Activated naive CD8-positive, alpha-beta T cell treated with anti-CD3 and anti-CD28 coated beads, Interleukin-2, amount 50 U/mL, for 24 hours (primary cell): ENCODE results near the gene FFAR4.
"Not testable (repeated sequence)": the region's sequence is repeated elsewhere in the genome, so short reads cannot be mapped to it uniquely, and the experiment has no call there.

Experiments used
- ATAC-seq: fragments of 150-1000 bp; cut with Tn5 transposase; one replicate; pipeline ENCODE4 v1.10.0; 2021
- DNase-seq: peaks from one replicate; pipeline ENCODE4 v3.0.0; 2021
- H3K27ac Mint-ChIP-seq: one replicate; pipeline ENCODE4 v1.8.0; 2021; ENCODE audit warnings: mild to moderate bottlenecking, mixed read lengths
- H3K27me3 Mint-ChIP-seq: one replicate; pipeline ENCODE4 v1.8.0; 2021; ENCODE audit warnings: mixed read lengths
- H3K36me3 Mint-ChIP-seq: one replicate; pipeline ENCODE4 v1.8.0; 2021; ENCODE audit warnings: low read depth, mixed read lengths
- H3K4me1 Mint-ChIP-seq: one replicate; pipeline ENCODE4 v1.8.0; 2021; ENCODE audit warnings: mixed read lengths
- H3K4me3 Mint-ChIP-seq: one replicate; pipeline ENCODE4 v1.8.0; 2021; ENCODE audit warnings: mild to moderate bottlenecking, moderate library complexity, mixed read lengths
- H3K9me3 Mint-ChIP-seq: one replicate; pipeline ENCODE4 v1.8.0; 2021; ENCODE audit warnings: mixed read lengths

FFAR4 gene

GRCh38 chr10:93566435-93567276 lies at the start of gene FFAR4:
FFAR4 (plus strand) TSS chr10:93566665; CDS start chr10:93566721, 56 bp downstream.
- H3K4me3 Mint-ChIP-seq: no peak within 1 kb of the TSS
- no peaks in the 10 kb centered on the region for H3K36me3 Mint-ChIP-seq
- no peaks in the 10 kb centered on the region for H3K4me1 Mint-ChIP-seq
- no peaks in the 10 kb centered on the region for H3K9me3 Mint-ChIP-seq
- no peak for ATAC-seq
- H3K27ac Mint-ChIP-seq: no peak within 1 kb of the TSS
- peaks cover 56% of the 10 kb centered on the region for H3K27me3 Mint-ChIP-seq
- no peak for DNase-seq

DNA sequence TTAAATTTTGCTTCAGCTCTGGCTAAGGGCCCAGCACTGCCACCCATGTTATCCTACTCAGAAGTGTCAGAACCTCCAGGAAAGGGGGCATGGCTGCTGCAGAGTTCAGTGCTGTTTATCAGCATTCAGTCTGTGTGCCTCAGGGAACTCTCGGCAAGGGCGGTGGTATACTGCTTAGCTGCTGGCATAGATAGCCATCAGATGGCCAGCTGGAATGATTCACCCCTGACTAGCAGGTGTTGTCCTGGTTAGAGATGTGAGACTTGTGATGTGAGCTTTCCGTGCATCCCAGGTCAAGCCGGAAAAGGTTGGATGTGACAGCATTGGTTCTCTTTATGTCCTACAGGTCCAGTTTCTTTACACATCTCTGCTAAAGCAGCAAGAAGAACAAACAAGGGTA lies 47.9 kb upstream of the FFAR4 start:
- H3K4me3 Mint-ChIP-seq: no peak overlapping the region
- H3K36me3 Mint-ChIP-seq: peaks cover 60% of the 10 kb centered on the region
- ATAC-seq (no peak), DNase-seq (no peak)
- H3K9me3 Mint-ChIP-seq: peaks cover 4% of the 10 kb centered on the region
- H3K4me1 Mint-ChIP-seq: peaks cover 2% of the 10 kb centered on the region
- no peaks in the 10 kb centered on the region for H3K27me3 Mint-ChIP-seq
- H3K27ac Mint-ChIP-seq: no peak overlapping the region

DNA sequence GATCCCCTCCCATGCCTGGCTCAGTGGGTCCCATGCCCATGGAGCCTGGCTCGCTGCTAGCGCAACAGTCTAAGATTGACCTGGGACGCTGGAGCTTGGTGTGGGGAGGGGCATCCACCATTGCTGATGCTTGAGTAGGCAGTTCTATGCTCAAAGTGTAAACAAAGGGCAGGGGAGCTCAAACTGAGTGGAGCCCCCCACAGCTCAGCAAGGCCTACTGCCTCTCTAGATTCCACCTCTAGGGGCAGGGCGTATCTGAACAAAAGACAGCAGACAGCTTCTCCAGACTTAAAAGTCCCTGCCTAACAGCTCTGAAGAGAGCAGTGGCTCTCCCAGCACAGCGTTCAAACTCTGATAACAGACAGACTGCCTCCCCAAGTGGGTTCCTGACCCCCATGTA lies 31.2 kb upstream of the FFAR4 start:
- Mint-ChIP-seq H3K4me3 (no peak overlapping the region), H3K27me3 (peaks cover 10% of the 10 kb centered on the region), H3K4me1 (no peaks in the 10 kb centered on the region), H3K27ac (no peak overlapping the region), H3K9me3 (no peaks in the 10 kb centered on the region), H3K36me3 (no peaks in the 10 kb centered on the region)
- ATAC-seq (no peak), DNase-seq (no peak)

DNA sequence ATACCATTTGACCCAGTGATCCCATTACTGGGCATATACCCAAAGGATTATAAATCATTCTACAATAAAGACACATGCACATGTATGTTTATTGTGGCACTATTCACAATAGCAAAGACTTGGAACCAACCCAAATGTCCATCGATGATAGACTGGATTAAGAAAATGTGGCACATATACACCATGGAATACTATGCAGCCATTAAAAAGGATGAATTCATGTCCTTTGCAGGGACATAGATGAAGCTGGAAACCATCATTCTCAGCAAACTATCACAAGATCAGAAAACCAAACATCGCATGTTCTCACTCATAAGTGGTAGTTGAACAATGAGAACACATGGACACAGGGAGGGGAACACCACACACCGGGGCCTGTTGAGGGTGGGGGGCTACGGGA lies 25.6 kb upstream of the FFAR4 start:
- DNase-seq, H3K4me3 Mint-ChIP-seq, H3K27ac Mint-ChIP-seq, H3K9me3 Mint-ChIP-seq, H3K4me1 Mint-ChIP-seq, H3K36me3 Mint-ChIP-seq, ATAC-seq: not testable (repeated sequence)
- H3K27me3 Mint-ChIP-seq: peaks cover 11% of the 10 kb centered on the region

DNA sequence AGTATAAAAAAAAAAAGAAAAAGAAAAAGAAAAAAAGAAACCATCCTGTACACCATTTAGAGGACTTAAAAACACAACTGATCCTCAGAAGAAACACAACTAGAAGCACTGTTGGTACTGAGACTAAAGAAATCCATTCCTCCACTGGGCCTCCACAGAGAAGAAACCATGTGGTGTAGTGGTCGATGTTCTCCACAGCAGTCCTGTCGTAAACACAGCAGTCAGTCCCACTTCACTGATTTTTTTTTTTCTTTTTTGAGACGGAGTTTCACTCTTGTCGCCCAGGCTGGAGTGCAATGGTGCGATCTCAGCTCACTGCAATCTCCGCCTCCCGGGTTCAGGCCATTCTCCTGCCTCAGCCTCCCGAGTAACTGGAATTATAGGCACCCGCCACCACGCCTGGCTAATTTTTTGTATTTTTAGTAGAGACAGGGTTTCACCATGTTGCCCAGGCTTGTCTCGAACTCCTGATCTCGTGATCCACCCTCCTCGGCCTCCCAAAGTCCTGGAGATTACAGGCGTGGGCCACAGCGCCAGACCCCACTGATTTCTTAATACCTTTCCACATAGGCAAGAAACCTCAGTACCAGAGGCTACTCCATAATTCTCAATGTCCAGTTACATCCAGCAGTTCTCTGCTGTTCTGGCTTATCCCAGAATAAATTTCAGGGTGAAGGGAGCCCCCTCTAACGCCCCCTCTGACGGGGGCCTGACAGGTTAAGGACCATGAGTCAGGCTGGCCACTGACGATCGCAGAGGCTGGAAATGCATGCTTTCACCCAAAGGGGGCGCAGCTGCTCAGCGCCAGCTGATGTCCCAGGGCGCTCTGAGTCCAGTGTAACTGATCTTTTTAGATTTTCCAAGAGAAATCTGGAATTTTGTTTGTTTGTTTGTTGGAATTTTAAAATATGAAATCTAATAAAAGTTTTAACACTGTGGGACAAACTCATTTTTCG lies 24.8 kb upstream of the FFAR4 start:
- Mint-ChIP-seq H3K9me3 (no peaks in the 10 kb centered on the region), H3K27me3 (peaks cover 11% of the 10 kb centered on the region), H3K4me3 (no peak overlapping the region), H3K27ac (no peak overlapping the region), H3K36me3 (no peaks in the 10 kb centered on the region), H3K4me1 (no peaks in the 10 kb centered on the region)
- peak; percentile 23 for DNase-seq
- no peak for ATAC-seq

DNA sequence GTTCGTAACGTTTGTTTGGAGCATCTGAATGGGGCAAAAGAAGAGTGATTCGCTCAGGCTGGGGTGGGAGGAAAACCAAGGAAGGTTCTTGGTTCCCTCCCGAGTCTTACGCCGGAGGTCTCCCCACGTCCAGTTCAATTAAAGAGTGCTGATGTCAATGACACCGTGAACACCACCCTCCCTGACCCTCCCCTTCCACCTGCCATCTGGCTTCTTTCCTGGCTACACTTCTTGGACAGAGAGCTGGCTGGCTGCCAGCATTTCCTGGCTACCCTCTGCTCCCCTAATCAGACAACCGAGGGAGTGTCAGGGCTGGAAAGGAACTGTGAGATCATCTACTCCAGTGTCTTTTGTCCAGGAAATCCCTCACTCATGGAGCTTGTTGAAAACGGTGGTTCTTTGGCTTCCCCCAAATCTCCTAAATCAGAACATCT lies 24.1 kb upstream of the FFAR4 start:
- Mint-ChIP-seq H3K27me3 (peaks cover 13% of the 10 kb centered on the region), H3K4me3 (no peak overlapping the region), H3K9me3 (no peaks in the 10 kb centered on the region), H3K4me1 (no peaks in the 10 kb centered on the region), H3K36me3 (no peaks in the 10 kb centered on the region), H3K27ac (no peak overlapping the region)
- ATAC-seq (no peak), DNase-seq (no peak)

DNA sequence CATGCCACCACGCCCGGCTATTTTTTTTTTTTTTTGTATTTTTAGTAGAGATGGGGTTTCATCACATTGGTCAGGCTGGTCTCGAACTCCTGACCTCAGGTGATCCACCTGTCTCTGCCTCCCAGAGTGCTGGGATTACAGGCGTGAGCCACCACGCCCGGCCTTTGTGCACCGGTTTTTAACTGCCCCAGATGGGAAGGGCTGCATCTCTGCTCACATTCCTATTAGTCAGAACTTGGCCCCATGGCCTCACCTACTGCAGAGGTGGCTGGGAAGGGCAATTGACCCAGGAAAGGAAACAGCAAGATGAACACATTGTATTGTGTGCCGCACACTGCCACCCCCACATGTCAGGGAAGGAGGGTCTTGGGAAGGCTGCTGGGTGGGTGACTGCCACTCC lies 19.5 kb upstream of the FFAR4 start:
- not testable (repeated sequence) for H3K27ac Mint-ChIP-seq, H3K9me3 Mint-ChIP-seq, H3K4me3 Mint-ChIP-seq, H3K4me1 Mint-ChIP-seq, H3K27me3 Mint-ChIP-seq, DNase-seq, ATAC-seq, H3K36me3 Mint-ChIP-seq

DNA sequence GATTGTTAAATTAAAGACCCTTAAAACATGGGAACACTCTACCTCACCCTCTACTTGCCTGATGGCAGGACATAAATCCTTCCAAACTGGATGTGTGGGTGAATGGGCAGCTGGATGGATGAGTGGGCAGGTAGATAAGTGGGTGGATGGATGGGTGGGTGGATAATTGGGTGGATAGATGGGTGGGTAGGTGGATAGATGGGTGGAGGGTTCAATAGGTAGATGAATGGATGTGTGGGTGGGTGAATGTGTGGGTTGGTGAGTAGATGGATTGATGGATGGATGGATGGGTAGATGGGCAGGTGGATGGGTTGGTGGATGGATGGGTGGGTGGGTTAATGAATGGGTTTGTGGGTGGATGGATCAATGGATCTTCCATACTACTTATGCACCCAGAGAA lies 18.9 kb upstream of the FFAR4 start:
- ATAC-seq (no peak), DNase-seq (no peak)
- H3K4me1 Mint-ChIP-seq: no peaks in the 10 kb centered on the region
- no peak overlapping the region for H3K4me3 Mint-ChIP-seq
- peaks cover 2% of the 10 kb centered on the region for H3K27me3 Mint-ChIP-seq
- H3K27ac Mint-ChIP-seq: no peak overlapping the region
- no peaks in the 10 kb centered on the region for H3K9me3 Mint-ChIP-seq
- H3K36me3 Mint-ChIP-seq: no peaks in the 10 kb centered on the region

DNA sequence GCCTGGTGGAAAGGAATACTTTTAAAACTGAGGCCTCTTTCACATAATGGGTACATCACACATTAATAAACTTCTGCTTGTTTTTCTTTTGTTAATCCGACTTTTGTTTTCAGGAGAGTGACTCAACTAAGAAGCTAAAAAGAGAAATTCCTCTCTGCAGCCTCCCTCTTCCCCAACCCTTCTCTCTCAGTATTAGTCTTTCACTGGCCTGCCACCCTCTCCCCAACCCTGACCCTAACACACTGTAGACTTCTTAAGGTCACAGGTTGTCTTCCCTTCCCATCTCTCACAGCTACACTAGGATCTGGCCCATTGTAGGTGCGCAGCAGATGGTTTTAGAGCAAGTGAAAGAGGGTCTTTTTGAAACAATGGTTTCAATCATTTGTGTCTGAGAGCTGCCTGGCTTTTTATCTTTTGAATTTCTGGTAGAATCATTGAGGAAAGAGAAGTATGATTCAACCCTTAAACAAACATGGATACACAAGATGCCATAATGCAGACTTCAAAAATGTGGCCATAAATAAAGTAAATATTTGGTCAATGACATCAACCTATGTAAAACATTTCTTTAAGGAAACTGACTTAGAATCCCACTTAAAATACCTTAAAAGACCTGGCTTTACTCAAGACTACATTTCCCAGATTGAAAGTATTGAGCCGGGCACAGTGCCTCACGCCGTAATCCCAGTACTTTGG lies 17.9 kb upstream of the FFAR4 start:
- no peak overlapping the region for H3K4me3 Mint-ChIP-seq
- ATAC-seq (no peak), DNase-seq (no peak)
- no peaks in the 10 kb centered on the region for H3K4me1 Mint-ChIP-seq
- no peaks in the 10 kb centered on the region for H3K9me3 Mint-ChIP-seq
- no peaks in the 10 kb centered on the region for H3K36me3 Mint-ChIP-seq
- peaks cover 2% of the 10 kb centered on the region for H3K27me3 Mint-ChIP-seq
- H3K27ac Mint-ChIP-seq: no peak overlapping the region

DNA sequence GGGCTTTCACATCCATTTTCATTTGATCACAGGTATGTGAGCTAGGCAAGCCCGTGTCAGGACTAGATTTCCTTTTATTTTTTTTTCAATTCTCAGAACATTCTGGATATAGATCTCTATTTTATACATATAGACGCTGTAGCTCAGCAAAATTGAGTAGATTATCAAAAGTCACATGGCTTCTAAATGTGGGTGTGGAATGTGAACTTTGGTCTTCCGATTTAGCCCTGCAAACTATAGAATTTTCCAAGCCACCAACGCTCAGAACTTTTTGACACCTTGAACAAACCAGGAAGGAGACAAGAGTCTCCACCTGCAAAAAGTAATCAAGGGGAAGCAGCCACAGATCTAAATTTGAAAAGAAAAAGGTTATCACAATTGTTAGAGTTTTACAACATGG lies 15.9 kb upstream of the FFAR4 start:
- ATAC-seq (no peak), DNase-seq (no peak)
- Mint-ChIP-seq H3K9me3 (no peaks in the 10 kb centered on the region), H3K4me1 (no peaks in the 10 kb centered on the region), H3K4me3 (no peak overlapping the region), H3K27me3 (peaks cover 2% of the 10 kb centered on the region), H3K27ac (no peak overlapping the region), H3K36me3 (no peaks in the 10 kb centered on the region)

- ATAC-seq (no peak), DNase-seq (no peak)
- H3K4me3 Mint-ChIP-seq: no peak overlapping the region
- H3K27me3 Mint-ChIP-seq: no peaks in the 10 kb centered on the region
- H3K36me3 Mint-ChIP-seq: no peaks in the 10 kb centered on the region
- no peak overlapping the region for H3K27ac Mint-ChIP-seq
- H3K4me1 Mint-ChIP-seq: no peaks in the 10 kb centered on the region
- H3K9me3 Mint-ChIP-seq: no peaks in the 10 kb centered on the region
These were observed 13.7 kb upstream of the FFAR4 start for GRCh38 chr10:93552780-93553179.

GRCh38 chr10:93553482-93554315 lies 12.8 kb upstream of the FFAR4 start:
- DNase-seq (no peak), ATAC-seq (no peak)
- H3K27me3 Mint-ChIP-seq: no peaks in the 10 kb centered on the region
- no peaks in the 10 kb centered on the region for H3K4me1 Mint-ChIP-seq
- no peak overlapping the region for H3K4me3 Mint-ChIP-seq
- no peak overlapping the region for H3K27ac Mint-ChIP-seq
- no peaks in the 10 kb centered on the region for H3K9me3 Mint-ChIP-seq
- H3K36me3 Mint-ChIP-seq: no peaks in the 10 kb centered on the region

- no peak for ATAC-seq
- Mint-ChIP-seq H3K4me1 (no peaks in the 10 kb centered on the region), H3K27ac (no peak overlapping the region), H3K36me3 (no peaks in the 10 kb centered on the region), H3K9me3 (no peaks in the 10 kb centered on the region), H3K27me3 (no peaks in the 10 kb centered on the region), H3K4me3 (no peak overlapping the region)
- DNase-seq: no peak
These were observed 12.2 kb upstream of the FFAR4 start for GRCh38 chr10:93554316-93554663.
